Effector CD4-positive, alpha-beta T cell (primary cell): ENCODE data around the gene SARDH.
A peak's percentile ranks its signal among the peaks of the same experiment; 100 is the strongest.
"Not testable (repeated sequence)": the region's sequence is repeated elsewhere in the genome, so short reads cannot be mapped to it uniquely, and the experiment has no call there.

ENCODE experiments used
- DNase-seq: peaks from one replicate; pipeline ENCODE4 v3.0.0-alpha.2; 2020

SARDH gene

GRCh38 chr9:133682818-133683585, 55.1 kb downstream of the SARDH start:
- DNase-seq: no peak

- no peak for DNase-seq
Observed at GRCh38 chr9:133681658-133682306, 56.4 kb downstream of the SARDH start.

GRCh38 chr9:133680976-133681657, 57.0 kb downstream of the SARDH start:
- DNase-seq: no peak

GRCh38 chr9:133680250-133680975, 57.7 kb downstream of the SARDH start:
- DNase-seq: no peak

DNA sequence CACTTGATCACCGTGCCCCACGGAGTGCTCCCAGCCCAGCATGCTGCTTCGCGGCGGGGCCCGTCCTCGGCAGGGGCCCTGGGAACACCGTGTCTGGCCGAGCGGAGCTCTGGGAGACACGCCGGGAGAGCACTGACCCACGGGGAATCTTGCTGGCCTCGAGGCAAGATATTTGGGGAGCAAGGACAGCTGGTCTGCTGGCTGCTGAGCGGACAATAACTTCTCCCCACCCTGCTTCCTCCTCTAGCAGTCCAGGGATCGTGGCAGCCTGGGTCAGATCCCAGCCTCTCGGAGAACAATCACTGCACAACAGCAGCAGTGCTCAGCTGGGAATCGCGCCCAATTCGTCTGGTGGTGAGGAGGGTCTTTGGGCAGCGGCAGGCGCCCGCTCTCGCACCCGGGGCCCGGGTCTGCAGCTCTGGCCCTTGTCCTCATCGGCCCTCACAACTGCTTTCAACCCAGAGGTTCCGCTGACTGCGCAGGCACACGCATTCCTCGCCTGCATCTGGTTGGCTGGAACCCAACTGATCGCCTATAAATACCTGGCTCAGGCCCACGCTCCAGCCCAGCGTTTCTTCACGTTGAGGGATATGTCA, 58.6 kb downstream of the SARDH start:
- DNase-seq: no peak

DNA sequence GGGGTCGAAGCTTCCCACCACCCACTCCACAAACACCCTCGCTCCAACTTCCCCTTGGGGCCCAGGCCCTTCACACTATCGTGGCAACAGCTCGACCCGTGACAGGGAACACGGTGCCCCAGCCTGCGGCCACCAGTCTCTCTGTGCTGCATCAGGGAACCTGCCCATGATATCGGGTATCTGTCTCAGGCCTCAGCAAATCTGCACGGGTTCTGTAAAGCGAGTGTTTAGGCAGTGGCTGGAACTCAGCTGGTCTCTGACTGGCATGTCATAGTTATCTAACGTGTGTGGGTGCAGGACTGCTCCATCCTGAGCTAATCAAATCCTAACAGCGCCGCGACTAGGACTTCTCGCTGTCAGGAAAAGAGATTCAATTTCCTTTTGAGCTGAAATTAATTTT, 59.1 kb downstream of the SARDH start:
- no peak for DNase-seq

DNA sequence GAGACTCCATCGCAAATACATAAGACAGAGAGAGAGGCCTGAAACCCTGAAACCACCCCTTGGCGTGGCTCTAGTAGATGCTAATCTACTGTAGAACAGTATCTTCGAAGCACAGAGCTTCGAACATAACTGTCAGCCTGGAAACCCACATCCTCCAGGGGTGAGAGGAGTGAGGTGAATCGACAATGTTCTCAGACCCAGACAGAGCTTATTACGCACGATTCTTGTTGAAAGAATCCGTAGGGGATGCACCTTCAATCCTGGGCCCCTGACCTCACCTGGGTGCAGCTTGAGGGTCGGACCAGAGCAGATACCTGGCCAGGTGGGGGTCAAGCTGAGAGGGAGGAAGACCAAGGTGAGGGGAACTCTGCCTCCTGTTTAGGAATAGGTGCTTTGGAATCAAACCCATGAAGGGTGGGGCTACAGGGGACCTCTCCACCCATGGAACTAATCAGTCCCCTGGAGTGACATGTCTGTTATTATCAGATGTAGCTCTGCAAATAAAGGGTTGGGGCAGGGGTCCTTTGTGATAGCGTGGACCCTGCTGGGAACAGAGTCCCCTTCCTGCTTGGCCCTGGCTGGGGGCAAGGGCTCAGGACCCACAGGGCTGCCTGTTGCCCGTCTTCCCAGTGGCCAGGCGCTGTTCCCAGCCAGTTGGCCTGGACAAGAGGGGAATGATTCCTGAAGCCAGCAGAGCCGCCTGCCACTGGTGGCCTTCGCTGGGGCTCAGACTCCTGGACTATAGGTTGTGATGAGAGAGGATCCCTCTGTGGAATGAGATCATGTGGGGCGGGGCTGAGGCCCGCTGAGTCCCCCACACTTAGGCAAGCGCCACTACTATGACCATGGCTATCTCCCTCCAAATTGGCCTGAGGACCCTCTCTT, 60.8 kb downstream of the SARDH start:
- DNase-seq: peak; percentile 58

- DNase-seq: no peak
Observed at GRCh38 chr9:133676450-133676849, 61.7 kb downstream of the SARDH start.

GRCh38 chr9:133675796-133676195, 62.4 kb downstream of the SARDH start:
- not testable (repeated sequence) for DNase-seq

- DNase-seq: no peak
Observed at GRCh38 chr9:133674091-133674490, 64.1 kb downstream of the SARDH start.

DNA sequence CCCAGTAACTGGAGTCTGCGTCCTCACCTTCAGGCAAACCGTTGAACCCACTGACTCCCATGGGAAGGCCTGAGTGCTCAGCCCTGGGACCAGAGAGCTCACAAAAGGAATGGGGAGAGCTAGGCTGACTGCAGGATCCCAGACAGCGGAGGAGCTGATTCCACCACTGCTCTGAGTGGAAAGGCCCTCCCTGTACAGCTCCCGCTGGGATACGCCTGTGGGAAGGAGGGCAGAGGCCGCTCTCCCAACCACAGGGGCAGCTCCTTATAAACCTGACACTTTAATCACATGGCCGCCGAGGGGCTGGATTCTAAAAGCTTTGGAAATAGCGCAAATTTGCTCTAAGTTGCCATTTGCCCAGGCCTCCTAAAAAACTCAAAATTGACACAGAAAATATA, 64.9 kb downstream of the SARDH start:
- DNase-seq: no peak

DNA sequence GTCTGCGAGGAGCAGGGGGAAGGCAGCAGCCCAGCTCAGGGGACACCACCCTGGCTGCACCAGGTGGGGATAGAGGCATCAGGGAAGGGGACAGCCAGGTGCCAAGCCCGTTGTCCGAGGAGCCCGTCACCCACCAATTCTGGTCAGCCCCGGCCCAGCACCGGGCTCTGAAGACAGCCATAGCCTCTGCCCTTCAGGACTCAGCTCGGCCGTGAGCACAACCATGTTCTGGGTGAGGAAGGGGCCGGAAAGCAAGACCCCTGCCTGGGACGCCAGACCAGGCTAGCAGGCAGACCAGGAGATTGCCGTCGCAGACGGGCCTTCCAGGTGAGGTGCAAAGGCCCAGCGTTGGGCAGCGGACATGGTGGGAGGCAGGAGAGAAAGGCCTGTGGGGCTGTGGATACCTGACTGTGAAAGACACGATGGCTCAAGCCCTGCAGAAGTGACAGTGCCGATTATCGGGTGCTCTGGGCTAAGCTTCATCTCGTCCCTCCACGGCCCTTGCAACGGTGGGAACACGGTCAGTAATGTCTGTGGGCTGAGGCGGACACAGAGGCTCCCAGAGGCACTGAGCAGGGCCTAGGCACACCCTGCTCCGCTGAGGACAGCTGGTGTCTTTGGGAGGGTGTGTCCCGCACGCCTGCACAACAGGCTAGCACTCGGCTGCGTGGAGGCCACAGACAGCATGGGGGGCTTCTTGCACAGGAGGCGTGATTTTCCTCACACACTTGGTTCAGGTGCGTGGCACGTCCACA, 65.5 kb downstream of the SARDH start:
- no peak for DNase-seq

DNA sequence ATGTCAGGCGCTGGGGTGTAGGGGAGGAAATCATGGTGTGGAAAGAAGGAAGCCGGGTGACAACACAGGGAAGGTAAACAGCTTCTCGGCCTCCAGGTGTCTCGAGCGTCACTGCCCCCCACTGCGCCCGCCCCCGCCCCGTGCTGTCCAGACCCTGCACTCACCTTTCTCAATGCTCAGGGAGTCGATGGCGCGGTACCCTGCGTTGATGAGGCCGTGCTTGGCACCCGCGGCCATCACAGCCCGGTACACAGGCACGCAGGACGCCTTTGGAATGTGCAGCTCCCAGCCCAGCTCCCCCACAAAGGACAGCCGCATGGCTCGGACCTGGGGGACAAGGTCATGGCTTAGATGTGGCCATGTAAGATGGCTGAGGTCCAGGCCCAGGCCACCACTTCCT, 66.8 kb downstream of the SARDH start:
- DNase-seq: no peak

DNA sequence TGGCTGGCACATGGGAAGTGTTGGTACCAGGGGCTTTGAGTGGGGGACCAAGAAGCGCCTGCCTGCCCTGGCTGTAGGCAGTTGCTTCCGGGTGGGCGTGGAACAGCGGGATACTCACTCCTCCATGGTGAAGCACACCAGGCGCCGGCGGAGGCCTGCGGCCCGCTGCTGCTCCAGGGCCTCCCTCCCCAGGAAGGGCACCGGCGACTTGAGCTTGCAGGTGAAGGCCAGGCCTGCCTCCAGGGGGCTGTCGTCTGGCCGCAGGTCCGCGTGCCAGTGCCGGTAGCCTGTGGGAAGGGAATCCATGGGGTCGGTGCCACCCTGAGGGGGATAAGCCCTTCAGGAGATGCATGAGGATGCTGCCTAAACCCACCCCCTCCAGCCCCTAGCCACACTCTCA, 67.7 kb downstream of the SARDH start:
- DNase-seq: no peak

- no peak for DNase-seq
Observed at GRCh38 chr9:133669182-133669801, 68.9 kb downstream of the SARDH start.

- DNase-seq: no peak
Observed at GRCh38 chr9:133667759-133668450, 70.2 kb downstream of the SARDH start.

DNA sequence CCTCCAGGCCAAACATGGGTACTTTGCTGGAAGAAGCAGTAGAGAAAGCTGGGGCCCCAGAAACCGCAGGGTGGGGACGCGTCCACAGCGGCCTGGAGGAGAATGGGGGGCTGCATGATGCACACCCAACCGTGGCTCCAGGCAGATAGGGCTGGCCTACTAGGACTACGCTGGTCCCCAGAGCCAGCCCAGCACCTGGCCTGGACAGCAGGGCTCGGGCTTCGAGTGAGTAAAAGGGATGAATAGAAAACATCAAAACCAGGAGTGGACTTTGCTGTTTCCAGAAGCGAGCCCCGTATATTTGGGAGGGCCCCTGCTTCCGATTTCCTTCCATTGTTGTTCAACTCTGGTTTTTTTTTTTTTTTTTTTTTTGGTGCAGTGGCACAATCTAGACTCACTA, 71.3 kb downstream of the SARDH start:
- no peak for DNase-seq

DNA sequence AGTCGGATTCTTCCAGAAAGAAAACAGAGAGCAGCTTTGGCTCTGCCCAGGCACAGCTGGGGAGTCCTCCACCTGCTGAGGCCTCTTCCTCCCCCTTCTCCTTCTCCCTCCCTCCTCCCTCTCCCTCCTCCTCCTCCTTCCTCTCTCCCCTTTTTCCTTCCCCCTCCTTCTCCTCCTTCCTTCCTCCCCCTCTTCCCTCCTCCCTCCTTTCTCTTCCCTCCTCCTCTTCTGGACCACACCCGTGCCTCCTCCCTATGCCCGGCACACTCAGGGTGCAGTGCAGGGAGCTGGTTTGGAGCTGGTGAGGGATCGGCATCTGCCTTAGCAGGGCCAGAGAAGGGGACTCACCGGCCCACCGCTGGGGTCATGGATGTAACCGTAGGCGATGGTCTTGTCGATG, 71.8 kb downstream of the SARDH start:
- no peak for DNase-seq

DNA sequence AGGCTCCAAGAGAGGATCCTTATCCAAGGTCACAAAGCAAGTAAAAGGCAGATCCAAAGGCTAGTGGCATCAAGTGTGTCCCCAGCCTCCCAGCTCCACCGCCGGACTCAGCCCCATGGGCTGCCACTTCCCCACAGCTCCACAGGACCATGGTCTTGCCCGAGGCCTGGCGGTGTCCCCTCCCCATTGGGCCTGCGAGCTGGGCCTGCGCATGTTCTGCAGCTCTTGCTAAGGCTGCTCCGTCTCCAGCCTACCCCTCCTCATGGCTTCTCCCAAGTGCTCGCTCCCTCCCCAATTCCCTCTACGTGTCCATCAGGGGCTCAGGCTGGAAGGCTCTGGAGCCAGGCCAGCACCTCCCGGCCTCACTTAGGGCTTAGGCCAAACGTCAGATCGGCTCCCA, 72.6 kb downstream of the SARDH start:
- no peak for DNase-seq

DNA sequence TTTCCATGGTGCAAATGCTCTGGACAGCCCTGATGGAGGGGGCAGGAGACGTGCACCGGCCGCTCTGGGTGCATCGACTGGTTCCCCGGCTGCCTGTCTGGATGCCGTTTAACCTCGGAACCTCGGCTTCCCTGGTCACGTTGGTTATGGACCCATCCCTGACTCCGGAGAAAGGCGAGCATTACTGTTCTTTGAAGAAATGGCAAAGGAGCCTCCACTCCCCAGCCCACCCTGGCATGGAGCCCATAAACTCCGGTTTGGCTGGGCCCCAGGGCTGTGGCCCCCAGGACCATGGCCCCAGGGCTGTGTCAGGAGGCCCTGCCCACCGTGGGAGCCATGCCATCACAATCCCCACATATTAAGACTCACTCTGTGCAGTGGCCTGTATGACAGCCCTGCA, 73.1 kb downstream of the SARDH start:
- no peak for DNase-seq
